CD8-positive, alpha-beta memory T cell (primary cell): ENCODE data around the gene ESPN. TPM values are rescaled to one million over a fixed set of nuclear protein-coding genes. Genes with fewer than 3 reads are reported as not detected.

Experiments
- CTCF ChIA-PET: fragments of 350-600 bp; sonication (Branson Sonifier 250); formaldehyde crosslinking; loops from one replicate; lab custom pipeline; 2021; ENCODE audit warnings: antibody characterized with exemption; lab: Charles Lee
- POLR2A ChIA-PET: fragments of 350-600 bp; sonication (Branson Sonifier 250); formaldehyde crosslinking; loops from one replicate; lab custom pipeline; 2021; ENCODE audit warnings: antibody characterized with exemption; lab: Charles Lee
- DNase-seq, 5 donors: peaks; one replicate each; pipeline versions ENCODE4 v3.0.0 to v3.0.0-alpha.2; 2020 to 2022; ENCODE audit warnings: mixed read lengths in 1 of 5
- H3K27ac ChIP-seq: one replicate; pipeline ENCODE4 v1.7.0; 2013; ENCODE audit warnings: low read depth, mild to moderate bottlenecking, low read length, moderate library complexity
- H3K27me3 ChIP-seq: 2 replicates; pipeline ENCODE4 v1.7.0; 2013; ENCODE audit warnings: low read length, mild to moderate bottlenecking; ENCODE audit not compliant: insufficient read depth, poor library complexity, severe bottlenecking
- H3K36me3 ChIP-seq: 2 replicates; pipeline ENCODE4 v1.7.0; 2013; ENCODE audit warnings: mild to moderate bottlenecking, low read length, moderate library complexity; ENCODE audit not compliant: insufficient read depth
- H3K4me1 ChIP-seq: 2 replicates; pipeline ENCODE4 v1.7.0; 2013; ENCODE audit warnings: mild to moderate bottlenecking, low read length, moderate library complexity; ENCODE audit not compliant: insufficient read depth
- H3K4me3 ChIP-seq: 2 replicates; pipeline ENCODE4 v1.7.0; 2013; ENCODE audit warnings: mild to moderate bottlenecking, low read length
- H3K9me3 ChIP-seq: 2 replicates; pipeline ENCODE4 v1.7.0; 2013; ENCODE audit warnings: mild to moderate bottlenecking, low read length
- H3K27ac Mint-ChIP-seq, 8 donors: one replicate each; pipeline ENCODE4 v1.8.0; 2020 to 2021; ENCODE audit warnings: mixed read lengths in 8 of 8, mild to moderate bottlenecking in 6 of 8, inconsistent platforms in 3 of 8, moderate library complexity in 3 of 8
- H3K27me3 Mint-ChIP-seq, 2 donors: one replicate each; pipeline ENCODE4 v1.8.0; 2020 to 2021; ENCODE audit warnings: mixed read lengths in 2 of 2, mild to moderate bottlenecking in 1 of 2, moderate library complexity in 1 of 2
- H3K36me3 Mint-ChIP-seq, 3 donors: one replicate each; pipeline ENCODE4 v1.8.0; 2020 to 2021; ENCODE audit warnings: mixed read lengths in 3 of 3, inconsistent platforms in 1 of 3, mild to moderate bottlenecking in 1 of 3
- H3K4me1 Mint-ChIP-seq, 3 donors: one replicate each; pipeline ENCODE4 v1.8.0; 2020 to 2021; ENCODE audit warnings: mixed read lengths in 3 of 3, inconsistent platforms in 1 of 3, mild to moderate bottlenecking in 1 of 3
- H3K4me3 Mint-ChIP-seq, 7 donors: one replicate each; pipeline ENCODE4 v1.8.0; 2020 to 2021; ENCODE audit warnings: mixed read lengths in 7 of 7, mild to moderate bottlenecking in 6 of 7, moderate library complexity in 4 of 7, inconsistent platforms in 2 of 7
- H3K9me3 Mint-ChIP-seq, 5 donors: one replicate each; pipeline ENCODE4 v1.8.0; 2020 to 2022; ENCODE audit warnings: mixed read lengths in 5 of 5, mild to moderate bottlenecking in 3 of 5, moderate library complexity in 2 of 5, inconsistent platforms in 1 of 5
- polyA plus RNA-seq: library from polyadenylated mRNA; unstranded; fragments of 300-500 nt; fragmentation: Illumina TruSeq; gene quantifications from one replicate; pipeline ENCODE4 v1.2.3, GENCODE V29; 2021
- total RNA-seq, 2 experiments: library from RNA; stranded (reverse); gene quantifications; one replicate each; pipeline ENCODE4 v1.2.3, GENCODE V29; 2021

Gene ESPN
- total and polyA plus RNA-seq, 3 experiments from 2014 or later, result 0.28 to 0.60 (median 0.48) TPM

DNA sequence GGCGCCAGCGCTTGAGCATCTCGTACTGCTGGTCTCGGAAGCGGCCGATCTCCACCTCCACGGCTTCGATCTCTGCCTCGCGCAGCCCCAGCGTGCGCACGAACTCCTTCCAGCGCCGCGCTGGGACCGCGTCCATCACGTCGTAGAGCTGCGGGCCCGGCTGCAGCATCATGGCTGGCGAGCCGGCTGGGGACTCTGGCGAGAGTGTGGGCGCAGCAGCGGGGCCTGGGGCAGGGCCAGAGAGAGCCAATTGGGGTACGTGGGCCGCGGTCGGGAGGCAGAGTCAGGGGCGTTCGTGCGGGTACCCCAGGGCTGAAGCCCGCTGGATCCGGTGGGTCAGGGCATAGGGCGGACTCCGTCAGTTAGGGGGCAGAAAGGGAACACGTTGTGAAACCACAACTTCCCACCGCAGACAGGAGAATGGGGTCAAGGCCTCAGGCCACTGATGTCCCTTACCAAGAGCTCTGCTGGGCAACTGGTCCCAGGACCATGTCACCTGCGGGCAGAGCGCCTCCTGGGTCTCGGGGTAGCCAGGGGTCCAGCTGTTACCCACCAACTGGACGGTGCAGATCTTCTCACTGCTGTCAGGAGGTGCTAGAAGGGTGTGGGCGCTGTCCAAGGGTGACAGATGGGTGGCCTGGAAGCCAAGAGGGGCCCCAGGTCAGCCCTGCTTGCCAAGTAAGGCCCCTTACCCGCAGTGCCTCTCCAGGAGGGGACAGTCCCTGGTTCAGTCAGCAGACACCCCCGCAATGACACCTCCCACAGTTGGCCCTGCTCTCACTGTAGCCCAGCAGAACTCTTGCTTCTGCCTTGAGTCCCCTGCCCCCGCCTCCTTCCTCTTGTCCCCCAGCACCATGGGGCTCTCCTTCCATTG lies 37.2 kb downstream of the ESPN start:
- Histone ChIP-seq H3K4me3 (no peak overlapping the region), H3K27ac (no peak overlapping the region), H3K27me3 (no peaks in the 10 kb centered on the region), H3K9me3 (no peaks in the 10 kb centered on the region), H3K4me1 (peaks cover 55% of the 10 kb centered on the region), H3K36me3 (peaks cover 16% of the 10 kb centered on the region)
- DNase-seq, result no peak
- peak overlapping the region; percentile 30 to 98 (median 54) for H3K4me3 Mint-ChIP-seq
- ChIA-PET CTCF (interaction anchor here (0.8 to 2.7 kb wide), 5 partner anchors 13 to 28 kb away, joined by 3 to 15 read pairs (median 3); no protein-coding TSS in a partner anchor), POLR2A (interaction anchor here (0.6 kb wide), 1 partner anchor 69 kb away, joined by 3 read pairs; no protein-coding TSS in a partner anchor)
- peaks cover 9 to 46% (median 13%) of the 10 kb centered on the region in 3 donors for H3K36me3 Mint-ChIP-seq
- H3K27ac Mint-ChIP-seq, result peak overlapping the region; percentile 65 to 100 (median 96)
- peaks cover 1 to 2% of the 10 kb centered on the region in 2 donors for H3K27me3 Mint-ChIP-seq
- H3K4me1 Mint-ChIP-seq, result peaks cover 38 to 67% (median 50%) of the 10 kb centered on the region in 3 donors
- no peaks in the 10 kb centered on the region for H3K9me3 Mint-ChIP-seq

DNA sequence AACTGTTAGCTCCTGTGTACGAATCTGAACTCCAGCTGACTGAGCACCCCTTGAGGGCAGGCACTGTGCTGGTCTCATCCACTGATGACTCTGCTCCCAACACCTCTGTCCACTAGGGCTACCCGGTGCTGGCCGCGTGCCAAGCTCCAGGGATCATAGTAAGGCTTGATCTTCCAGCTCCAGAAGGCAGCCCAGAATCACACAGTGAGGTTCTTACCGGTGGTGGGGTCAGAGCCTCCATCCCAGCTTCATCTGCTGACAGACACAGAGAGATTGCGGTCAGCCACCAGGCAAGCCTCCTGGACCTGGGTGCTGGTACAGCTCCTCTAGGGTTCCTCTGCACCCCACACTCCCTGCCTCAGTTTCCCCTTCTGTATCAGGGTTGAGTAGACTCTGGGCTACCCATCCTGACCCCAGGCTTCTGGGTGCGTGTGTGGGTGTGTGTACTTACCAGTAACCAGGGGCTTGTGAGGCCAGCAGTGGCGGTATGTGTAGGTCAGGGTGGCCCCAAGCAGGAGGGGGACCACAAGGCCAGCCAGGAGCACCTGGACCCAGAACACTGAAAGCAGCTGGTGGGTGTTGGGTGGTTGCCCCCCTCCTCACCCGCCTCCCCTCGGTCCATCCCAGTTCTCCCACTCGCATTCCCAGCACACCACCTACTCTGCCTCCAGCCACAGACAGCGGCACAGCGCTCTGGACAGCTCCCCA lies 38.0 kb downstream of the ESPN start:
- no peak overlapping the region for H3K4me3 ChIP-seq
- ChIA-PET CTCF (interaction anchor here (0.8 to 2.7 kb wide), 7 partner anchors 8 to 40 kb away, joined by 3 to 15 read pairs (median 6); no protein-coding TSS in a partner anchor), POLR2A (interaction anchor here (0.6 kb wide), 1 partner anchor 69 kb away, joined by 3 read pairs; no protein-coding TSS in a partner anchor)
- Mint-ChIP-seq H3K36me3 (peaks cover 9 to 45% (median 13%) of the 10 kb centered on the region in 3 donors), H3K4me1 (peaks cover 38 to 65% (median 46%) of the 10 kb centered on the region in 3 donors), H3K27me3 (no peaks in the 10 kb centered on the region), H3K9me3 (no peaks in the 10 kb centered on the region), H3K27ac (peak overlapping the region; percentile 81 to 100 (median 96)), H3K4me3 (peak overlapping the region; percentile 47 to 98 (median 66))
- peaks cover 59% of the 10 kb centered on the region for H3K4me1 ChIP-seq
- H3K9me3 ChIP-seq, result no peaks in the 10 kb centered on the region
- no peaks in the 10 kb centered on the region for H3K27me3 ChIP-seq
- DNase-seq, result no peak
- H3K36me3 ChIP-seq, result peaks cover 16% of the 10 kb centered on the region
- no peak overlapping the region for H3K27ac ChIP-seq

DNA sequence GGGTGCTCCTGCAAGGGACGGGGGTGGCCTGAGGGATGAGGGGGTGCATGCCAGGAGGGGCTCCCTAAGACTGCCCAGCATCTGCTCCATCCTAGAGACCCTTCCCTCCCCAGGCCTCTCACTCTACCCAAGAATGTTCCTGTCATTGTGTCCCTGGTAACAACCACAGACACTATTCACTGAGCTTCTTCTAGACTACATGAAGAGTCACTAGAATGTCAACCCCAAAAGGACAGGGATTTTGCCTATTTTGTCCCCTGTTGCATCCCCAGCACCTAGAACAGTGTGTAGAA lies 38.5 kb downstream of the ESPN start:
- H3K9me3 Mint-ChIP-seq, result no peaks in the 10 kb centered on the region
- H3K4me3 Mint-ChIP-seq, result peak overlapping the region in 6 of 7 donors; percentile 19 to 98 (median 59)

DNA sequence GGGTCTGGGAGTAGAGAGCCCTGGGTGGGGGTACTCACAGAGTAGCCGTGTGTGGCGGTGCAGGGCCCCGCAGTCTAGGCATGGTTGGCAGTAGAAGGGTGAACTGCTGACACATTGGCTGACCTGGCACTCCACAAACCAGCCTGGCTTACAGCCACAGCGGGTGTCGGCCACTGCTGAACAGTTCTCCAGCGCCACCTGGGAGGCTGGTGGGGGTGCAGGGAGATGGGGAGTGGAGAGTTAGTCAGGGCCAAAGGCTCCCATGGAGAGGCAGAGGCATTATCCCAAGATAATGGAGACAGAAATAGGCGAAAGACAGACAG lies 39.9 kb downstream of the ESPN start:
- Mint-ChIP-seq H3K4me1 (peaks cover 35 to 61% (median 42%) of the 10 kb centered on the region in 3 donors), H3K36me3 (peaks cover 9 to 44% (median 13%) of the 10 kb centered on the region in 3 donors), H3K27ac (peak overlapping the region; percentile 81 to 98 (median 94)), H3K4me3 (peak overlapping the region; percentile 88 to 98 (median 91)), H3K27me3 (no peaks in the 10 kb centered on the region), H3K9me3 (no peaks in the 10 kb centered on the region)
- no peak for DNase-seq
- CTCF ChIA-PET, result interaction anchor here (0.8 to 2.7 kb wide), 5 partner anchors 12 to 26 kb away, joined by 3 to 10 read pairs (median 6); no protein-coding TSS in a partner anchor
- peaks cover 16% of the 10 kb centered on the region for H3K36me3 ChIP-seq
- POLR2A ChIA-PET, result interaction anchor here (0.9 to 1.0 kb wide), 2 partner anchors 10 to 12 kb away, joined by 3 to 4 read pairs; no protein-coding TSS in a partner anchor
- H3K4me3 ChIP-seq, result peak overlapping the region; percentile 81
- peaks cover 57% of the 10 kb centered on the region for H3K4me1 ChIP-seq
- no peaks in the 10 kb centered on the region for H3K27me3 ChIP-seq
- H3K9me3 ChIP-seq, result no peaks in the 10 kb centered on the region
- H3K27ac ChIP-seq, result no peak overlapping the region

More for the DNA sequence above, 38.5 kb downstream of the ESPN start:
- no peaks in the 10 kb centered on the region for H3K27me3 Mint-ChIP-seq
- ChIA-PET POLR2A (no interaction called here), CTCF (interaction anchor here (0.9 to 2.7 kb wide), 7 partner anchors 9 to 40 kb away, joined by 3 to 15 read pairs (median 6); no protein-coding TSS in a partner anchor)
- no peak for DNase-seq
- Histone ChIP-seq H3K36me3 (peaks cover 16% of the 10 kb centered on the region), H3K27me3 (no peaks in the 10 kb centered on the region), H3K9me3 (no peaks in the 10 kb centered on the region), H3K27ac (no peak overlapping the region), H3K4me3 (no peak overlapping the region), H3K4me1 (peaks cover 59% of the 10 kb centered on the region)
- peaks cover 9 to 45% (median 13%) of the 10 kb centered on the region in 3 donors for H3K36me3 Mint-ChIP-seq
- peaks cover 38 to 65% (median 45%) of the 10 kb centered on the region in 3 donors for H3K4me1 Mint-ChIP-seq
- peak overlapping the region; percentile 79 to 100 (median 93) for H3K27ac Mint-ChIP-seq

DNA sequence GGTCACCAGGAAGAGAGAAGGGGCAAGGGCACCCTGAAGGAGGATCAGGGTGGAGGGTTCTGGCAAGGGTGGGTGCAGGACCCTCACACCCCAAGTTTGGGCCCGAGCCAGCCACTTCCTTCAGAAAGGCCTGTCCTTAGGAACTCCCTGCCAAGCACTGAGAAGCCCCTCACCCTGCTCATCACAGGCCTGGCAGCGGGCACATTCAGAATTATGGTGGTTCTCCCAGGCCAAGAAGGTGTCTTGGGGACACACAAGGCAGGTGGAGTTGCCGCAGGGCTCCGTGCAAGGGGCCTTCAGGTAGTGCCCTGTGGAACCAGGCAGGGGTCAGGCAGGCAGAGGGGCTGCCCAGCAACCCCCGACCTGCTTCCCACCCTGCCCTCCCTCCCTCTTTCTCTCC lies 40.3 kb downstream of the ESPN start:
- Histone ChIP-seq H3K27me3 (no peaks in the 10 kb centered on the region), H3K9me3 (no peaks in the 10 kb centered on the region), H3K4me3 (peak overlapping the region; percentile 81), H3K27ac (peak overlapping the region; percentile 75), H3K4me1 (peaks cover 53% of the 10 kb centered on the region), H3K36me3 (peaks cover 16% of the 10 kb centered on the region)
- H3K4me3 Mint-ChIP-seq, result peak overlapping the region; percentile 88 to 98 (median 91)
- H3K9me3 Mint-ChIP-seq, result no peaks in the 10 kb centered on the region
- H3K4me1 Mint-ChIP-seq, result peaks cover 32 to 57% (median 39%) of the 10 kb centered on the region in 3 donors
- no peaks in the 10 kb centered on the region for H3K27me3 Mint-ChIP-seq
- H3K27ac Mint-ChIP-seq, result peak overlapping the region; percentile 84 to 98 (median 94)
- peaks cover 9 to 43% (median 13%) of the 10 kb centered on the region in 3 donors for H3K36me3 Mint-ChIP-seq
- POLR2A ChIA-PET, result interaction anchor here (0.9 to 1.0 kb wide), 2 partner anchors 11 to 13 kb away, joined by 3 to 4 read pairs; no protein-coding TSS in a partner anchor
- no peak for DNase-seq
- CTCF ChIA-PET, result interaction anchor here (1.3 to 2.7 kb wide), 3 partner anchors 12 to 21 kb away, joined by 3 to 10 read pairs (median 7); no protein-coding TSS in a partner anchor

DNA sequence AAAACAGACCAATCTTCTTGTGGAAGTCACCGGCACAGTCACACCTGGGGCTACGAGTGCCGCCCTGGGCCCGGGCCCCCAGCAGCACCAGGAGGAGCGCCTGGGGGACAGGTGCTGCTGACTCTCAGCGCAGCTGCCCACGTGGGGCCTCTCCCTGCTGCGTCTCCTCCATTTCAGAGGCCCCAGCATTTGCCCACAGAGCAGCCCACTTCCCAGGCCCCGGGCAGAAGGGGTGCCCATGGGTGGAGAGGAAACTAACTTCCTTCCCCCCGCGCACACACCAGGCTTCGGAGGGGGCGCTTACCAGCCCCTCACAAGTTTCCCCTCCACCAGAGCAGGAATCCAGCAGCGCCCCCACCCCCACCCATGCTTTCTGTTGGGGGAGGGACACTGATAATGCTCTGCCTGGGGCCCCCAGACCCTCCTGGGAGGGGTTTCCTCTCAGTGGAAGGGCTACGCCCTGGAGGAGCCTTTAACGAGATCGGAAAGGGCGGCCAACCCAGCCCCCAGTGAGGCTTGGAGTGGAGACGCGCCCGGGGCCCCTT lies 41.0 kb downstream of the ESPN start:
- peak overlapping the region; percentile 81 for H3K4me3 ChIP-seq
- peak overlapping the region; percentile 88 to 98 (median 91) for H3K4me3 Mint-ChIP-seq
- peaks cover 27 to 51% (median 33%) of the 10 kb centered on the region in 3 donors for H3K4me1 Mint-ChIP-seq
- H3K36me3 ChIP-seq, result peaks cover 16% of the 10 kb centered on the region
- no peaks in the 10 kb centered on the region for H3K27me3 Mint-ChIP-seq
- ChIA-PET POLR2A (interaction anchor here (0.9 to 1.3 kb wide), 2 partner anchors 8 to 11 kb away, joined by 4 read pairs; no protein-coding TSS in a partner anchor), CTCF (interaction anchor here (1.0 to 2.7 kb wide), 8 partner anchors 10 to 89 kb away, joined by 3 to 13 read pairs (median 4); partner anchors contain the start of gene NOL9)
- H3K9me3 Mint-ChIP-seq, result no peaks in the 10 kb centered on the region
- no peaks in the 10 kb centered on the region for H3K27me3 ChIP-seq
- no peaks in the 10 kb centered on the region for H3K9me3 ChIP-seq
- H3K27ac Mint-ChIP-seq, result peak overlapping the region; percentile 84 to 98 (median 94)
- H3K36me3 Mint-ChIP-seq, result peaks cover 9 to 39% (median 13%) of the 10 kb centered on the region in 3 donors
- DNase-seq, result peak in 4 of 5 donors; percentile 26 to 64 (median 41)
- peaks cover 53% of the 10 kb centered on the region for H3K4me1 ChIP-seq
- H3K27ac ChIP-seq, result peak overlapping the region; percentile 75

DNA sequence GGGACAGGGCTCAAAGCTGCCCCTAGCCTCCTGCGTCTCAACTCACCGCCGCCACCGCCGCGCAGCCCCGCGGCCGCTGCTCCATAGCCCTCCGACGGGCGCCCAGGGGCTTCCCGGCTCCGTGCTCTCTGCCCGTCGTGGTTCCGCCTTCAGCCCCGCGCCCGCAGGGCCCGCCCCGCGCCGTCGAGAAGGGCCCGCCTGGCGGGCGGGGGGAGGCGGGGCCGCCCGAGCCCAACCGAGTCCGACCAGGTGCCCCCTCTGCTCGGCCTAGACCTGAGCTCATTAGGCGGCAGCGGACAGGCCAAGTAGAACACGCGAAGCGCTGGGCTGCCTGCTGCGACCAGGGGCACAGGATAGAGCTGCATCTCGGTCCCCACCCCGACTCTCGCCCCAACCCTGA lies 41.4 kb downstream of the ESPN start, which contains the start of gene TNFRSF25:
TNFRSF25 (minus strand) TSS at position 151 of the 400 bp plus-strand sequence; CDS start at position 85, 66 bp downstream.
- H3K36me3 ChIP-seq, result peaks cover 16% of the 10 kb centered on the region
- Mint-ChIP-seq H3K4me1 (peaks cover 22 to 46% (median 28%) of the 10 kb centered on the region in 3 donors), H3K27ac (peak within 1 kb of the TSS; percentile 84 to 98 (median 94)), H3K27me3 (no peaks in the 10 kb centered on the region), H3K36me3 (peaks cover 9 to 34% (median 13%) of the 10 kb centered on the region in 3 donors), H3K9me3 (no peaks in the 10 kb centered on the region), H3K4me3 (peak within 1 kb of the TSS; percentile 88 to 98 (median 91))
- ChIA-PET POLR2A (interaction anchor here (0.7 to 1.3 kb wide), 4 partner anchors 9 to 41 kb away, joined by 3 to 4 read pairs (median 4); no protein-coding TSS in a partner anchor), CTCF (interaction anchor here (1.0 to 2.7 kb wide), 12 partner anchors 9 to 88 kb away, joined by 3 to 13 read pairs (median 4); partner anchors contain the start of gene NOL9)
- H3K4me3 ChIP-seq, result peak within 1 kb of the TSS; percentile 81
- H3K27me3 ChIP-seq, result no peaks in the 10 kb centered on the region
- H3K9me3 ChIP-seq, result no peaks in the 10 kb centered on the region
- peak within 1 kb of the TSS; percentile 75 for H3K27ac ChIP-seq
- peak; percentile 34 to 76 (median 64) for DNase-seq
- peaks cover 48% of the 10 kb centered on the region for H3K4me1 ChIP-seq
